ENCODE measurements around the gene KIAA1191.
A peak's percentile ranks its signal among the peaks of the same experiment; 100 is the strongest.

The KIAA1191 gene

DNA sequence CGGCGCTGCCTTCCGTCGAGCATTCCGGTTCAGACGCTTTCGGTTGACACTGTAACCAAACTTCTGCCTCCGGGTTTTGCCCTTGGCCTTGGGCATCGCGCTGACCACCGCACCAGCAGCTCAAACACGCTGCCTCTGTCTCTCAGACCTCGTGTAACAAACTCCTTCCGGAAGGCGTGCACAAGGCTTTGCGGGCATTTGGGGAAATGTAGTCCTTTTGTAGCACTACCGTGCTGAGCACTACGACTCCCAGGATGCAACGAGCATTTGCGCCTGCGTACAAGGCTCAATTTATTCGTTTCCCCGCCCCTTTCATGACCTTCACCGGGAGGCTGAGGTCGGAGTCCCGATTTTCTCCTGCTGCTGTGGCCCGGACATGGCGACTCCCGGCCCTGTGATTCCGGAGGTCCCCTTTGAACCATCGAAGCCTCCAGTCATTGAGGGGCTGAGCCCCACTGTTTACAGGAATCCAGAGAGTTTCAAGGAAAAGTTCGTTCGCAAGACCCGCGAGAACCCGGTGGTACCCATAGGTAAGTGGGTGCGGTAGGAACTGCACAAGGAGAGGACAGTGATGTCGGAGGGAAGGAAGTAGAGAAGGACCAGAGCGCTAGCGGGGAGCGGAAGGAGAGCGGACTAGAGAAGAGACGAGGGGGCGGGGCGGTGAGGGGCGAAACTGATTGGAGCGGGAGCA lies 27.0 kb upstream of the KIAA1191 start, which contains the start of the genes HIGD2A and NOP16:
TSS of gene HIGD2A (plus strand) at position 308 of the 691 bp plus-strand sequence. CDS start at position 377, 69 bp downstream.
TSS of gene NOP16 (minus strand) at position 155 of the 691 bp plus-strand sequence. CDS start at position 96, 59 bp downstream.
- DNase-seq = peak; percentile 95 to 97

DNA sequence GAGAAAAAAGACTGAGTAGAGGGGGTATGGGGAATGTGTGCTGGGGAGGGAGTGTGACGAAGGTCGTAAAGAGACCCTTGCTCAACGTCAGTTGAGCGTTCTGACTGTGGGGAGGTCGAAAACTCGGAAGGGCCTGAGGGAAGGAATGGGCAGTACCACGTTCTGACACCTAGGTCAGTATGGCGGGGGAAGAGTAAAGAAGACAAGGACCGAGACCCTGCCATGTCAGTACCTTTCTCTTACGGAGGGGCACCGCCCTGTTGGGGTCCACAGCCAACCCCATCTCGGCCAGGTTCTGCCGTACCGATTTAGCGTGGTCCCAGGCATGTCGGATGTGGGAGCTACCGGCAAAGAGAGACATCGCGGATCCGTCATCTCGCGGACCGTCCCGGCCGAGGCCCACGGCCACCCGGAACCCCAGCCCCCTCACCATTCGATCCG lies 26.5 kb upstream of the KIAA1191 start:
- DNase-seq = no peak

DNA sequence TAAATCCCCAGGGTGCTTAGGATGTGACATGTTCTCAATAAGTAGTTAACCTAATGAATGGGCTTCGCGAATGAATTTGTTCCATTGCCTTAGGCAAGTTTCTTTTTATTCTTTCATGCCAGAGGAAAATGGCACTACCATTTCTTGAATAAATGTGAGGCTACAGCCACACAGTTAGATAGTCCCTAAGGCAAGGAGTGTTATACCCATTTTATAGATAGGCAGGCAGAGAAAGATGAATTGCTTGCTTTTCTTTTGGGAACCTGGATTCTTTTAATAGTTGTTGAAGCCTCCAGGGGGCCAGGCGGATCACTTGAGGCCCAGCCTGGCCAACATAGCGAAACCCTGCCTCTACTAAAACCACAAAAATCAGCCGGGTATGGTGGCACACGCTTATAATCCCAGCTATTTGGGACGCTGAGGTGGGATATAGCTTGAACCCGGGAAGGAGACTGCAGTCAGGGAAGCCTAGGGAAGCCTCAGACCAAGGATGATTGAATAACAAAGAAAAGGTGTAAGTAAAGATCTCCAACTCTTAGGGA lies 25.9 kb upstream of the KIAA1191 start:
- no peak for DNase-seq

DNA sequence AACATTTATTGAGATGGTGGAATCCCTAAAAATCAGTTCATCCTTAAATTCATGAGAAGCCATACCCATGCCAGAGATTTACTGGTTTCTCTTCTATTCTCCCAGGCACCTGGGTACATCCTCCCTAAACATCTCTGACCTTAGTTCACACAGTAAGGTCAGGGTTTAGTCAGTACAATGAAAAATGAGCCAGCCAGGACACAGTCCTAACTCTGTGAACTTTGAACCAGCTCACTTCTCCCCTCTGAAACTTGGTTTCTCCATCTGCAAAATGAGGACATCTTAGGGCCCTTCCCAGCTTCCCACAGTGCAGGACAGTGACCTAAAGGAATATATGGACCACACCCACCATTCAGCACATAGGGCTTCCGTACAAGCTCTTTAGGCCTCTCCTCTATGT lies 24.9 kb upstream of the KIAA1191 start:
- DNase-seq = no peak

DNA sequence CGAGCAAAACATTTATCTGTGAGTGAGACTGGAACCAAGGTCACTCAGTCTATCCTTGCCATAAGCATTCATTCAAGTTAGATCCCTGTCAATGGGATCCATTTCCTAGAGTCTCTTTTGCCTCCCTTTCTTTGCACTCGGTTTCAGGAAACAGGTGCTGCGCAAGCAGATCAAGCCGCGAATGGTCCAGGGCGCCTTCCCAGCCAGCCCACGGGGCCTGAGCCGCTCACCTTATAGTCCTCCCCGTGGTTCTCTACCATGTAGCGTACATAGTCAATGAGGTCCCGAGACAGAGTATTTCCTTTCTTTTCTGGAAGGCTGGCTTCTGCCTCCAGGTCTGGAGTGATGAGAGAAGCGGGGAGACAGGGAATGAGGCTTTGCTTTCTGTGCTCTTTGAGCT lies 23.4 kb upstream of the KIAA1191 start:
- DNase-seq = no peak

DNA sequence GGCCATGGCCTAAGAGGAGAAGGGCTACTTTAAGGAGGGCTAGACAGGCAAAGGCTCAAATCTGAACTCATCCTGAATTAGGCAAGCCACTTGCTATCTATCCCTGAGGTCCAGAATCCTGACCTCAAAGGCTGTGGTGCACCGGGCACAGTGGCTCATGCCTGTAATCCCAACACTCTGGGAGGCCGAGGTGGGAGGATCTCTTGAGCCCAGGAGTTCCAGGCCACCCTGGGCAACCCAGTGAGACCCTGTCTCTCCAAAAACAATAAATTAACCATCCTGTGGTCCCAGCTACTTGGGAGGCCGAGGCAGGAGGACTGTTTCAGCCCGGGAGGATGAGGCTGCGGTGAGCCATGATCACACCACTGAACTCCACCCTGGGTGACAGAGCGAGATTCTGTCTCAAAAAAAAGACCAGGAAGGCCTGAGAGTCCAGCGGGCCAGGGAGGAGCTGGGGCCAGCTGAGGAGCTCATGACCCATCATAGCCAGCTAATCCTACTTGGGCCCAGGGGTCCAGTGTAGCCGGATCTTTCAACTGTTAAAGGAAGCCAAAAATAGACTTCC lies 22.9 kb upstream of the KIAA1191 start:
- DNase-seq = no peak

DNA sequence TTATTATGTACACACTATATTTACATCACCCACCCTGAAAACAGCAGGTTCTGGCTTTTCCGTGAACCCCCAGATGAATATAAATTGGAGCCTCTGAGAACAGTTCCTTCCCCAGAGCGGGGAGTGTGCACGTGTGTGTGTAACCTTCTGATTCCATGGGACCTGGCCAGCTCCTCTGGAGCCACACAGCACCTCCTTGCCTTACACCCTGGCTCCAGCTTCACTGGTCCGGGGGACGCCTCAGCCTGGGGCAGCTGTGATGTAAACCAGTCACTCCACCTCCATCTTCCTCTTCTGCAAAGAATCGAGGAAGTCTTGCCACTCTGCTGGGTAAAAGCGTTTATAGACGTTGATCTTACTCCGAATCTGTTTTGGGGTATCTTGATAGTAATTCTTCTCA lies 22.4 kb upstream of the KIAA1191 start:
- no peak for DNase-seq

DNA sequence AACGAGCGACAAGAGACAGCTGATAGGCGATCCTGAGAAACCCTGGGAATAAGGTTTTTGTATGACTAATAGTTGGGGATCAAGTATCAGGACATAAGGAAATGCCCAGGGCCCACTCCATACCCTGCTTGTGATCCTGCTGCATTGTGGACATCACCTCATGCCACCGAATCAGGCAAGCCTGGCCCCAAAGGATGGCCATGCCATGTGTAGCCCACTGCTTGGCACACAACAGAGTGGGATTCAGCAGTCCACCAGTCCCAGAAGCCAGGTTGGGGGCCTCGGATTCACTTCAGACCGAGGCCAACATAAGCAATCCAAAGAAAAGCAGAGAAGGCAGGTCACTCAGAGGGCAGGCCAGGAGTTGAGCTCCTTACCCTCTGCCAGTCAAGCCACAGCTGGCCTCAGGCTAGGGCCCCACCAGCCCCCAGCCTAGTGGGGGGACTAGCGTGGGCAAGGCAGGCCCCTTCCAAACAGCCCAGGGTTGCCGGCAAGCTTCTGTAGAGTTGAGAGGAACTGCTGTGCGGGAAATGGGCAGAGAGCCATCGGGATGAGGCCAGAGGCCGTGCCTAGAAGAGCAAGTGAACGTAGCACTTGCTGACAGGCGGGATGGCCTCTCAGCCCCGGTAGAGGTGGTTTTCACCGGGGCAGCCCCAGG lies 21.8 kb upstream of the KIAA1191 start:
- DNase-seq = no peak

DNA sequence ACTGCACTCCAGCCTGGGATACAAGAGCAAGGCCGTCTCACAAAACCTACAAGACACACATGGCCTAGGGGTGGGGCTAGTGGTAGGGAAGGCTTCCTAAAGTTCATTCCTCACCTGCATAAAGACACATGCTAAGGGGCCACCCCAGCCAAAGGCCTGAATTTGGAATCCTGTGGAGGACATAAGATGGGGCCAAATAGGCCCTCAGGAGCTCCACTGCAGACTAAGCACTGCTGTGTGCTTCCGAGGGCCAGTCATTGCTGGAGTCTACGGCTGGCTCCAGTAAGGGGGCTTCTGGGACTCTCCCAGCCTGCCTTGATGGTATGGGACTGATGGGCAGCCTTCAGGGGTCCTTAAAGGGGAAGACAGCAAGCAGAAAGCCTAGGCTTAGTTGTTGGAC lies 21.2 kb upstream of the KIAA1191 start:
- DNase-seq = no peak

DNA sequence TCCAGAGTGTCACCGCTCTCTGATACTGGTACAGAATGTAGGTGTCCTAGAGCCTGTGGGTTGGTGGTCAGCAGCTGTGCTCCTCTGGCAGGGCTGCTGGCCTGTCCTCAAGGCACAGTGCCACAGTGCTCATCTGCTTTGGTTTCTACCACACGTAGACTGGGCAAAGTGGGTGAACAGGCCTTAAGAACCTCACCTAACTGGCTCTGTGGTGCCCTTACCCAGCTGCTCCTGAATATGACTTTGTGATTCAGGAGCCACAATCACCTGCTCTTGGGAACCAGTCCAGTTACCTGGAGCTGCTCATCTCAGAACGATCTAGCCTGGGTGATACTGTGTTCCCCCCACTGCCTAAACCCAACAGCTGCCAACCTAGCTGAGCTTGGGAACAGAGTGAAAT lies 20.4 kb upstream of the KIAA1191 start:
- DNase-seq = no peak

DNA sequence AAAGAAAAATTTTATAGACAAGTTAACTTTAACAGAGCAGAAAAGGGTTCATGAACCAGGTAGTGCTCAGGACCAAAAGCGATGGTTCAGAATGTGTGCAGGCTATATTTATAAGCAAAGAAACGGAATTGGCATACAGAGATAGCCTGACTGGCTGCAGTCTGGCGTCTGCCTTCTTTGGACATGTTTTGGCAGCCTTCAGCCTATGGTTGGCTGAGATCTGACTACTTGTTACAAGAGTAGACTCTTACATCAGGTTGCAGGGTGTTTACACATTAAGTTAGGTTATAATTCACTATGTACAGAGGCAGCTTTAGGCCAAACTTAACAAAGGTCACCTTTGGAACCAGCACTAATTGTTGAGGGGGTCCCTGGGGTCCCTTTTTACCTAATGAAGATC lies 19.9 kb upstream of the KIAA1191 start:
- no peak for DNase-seq

DNA sequence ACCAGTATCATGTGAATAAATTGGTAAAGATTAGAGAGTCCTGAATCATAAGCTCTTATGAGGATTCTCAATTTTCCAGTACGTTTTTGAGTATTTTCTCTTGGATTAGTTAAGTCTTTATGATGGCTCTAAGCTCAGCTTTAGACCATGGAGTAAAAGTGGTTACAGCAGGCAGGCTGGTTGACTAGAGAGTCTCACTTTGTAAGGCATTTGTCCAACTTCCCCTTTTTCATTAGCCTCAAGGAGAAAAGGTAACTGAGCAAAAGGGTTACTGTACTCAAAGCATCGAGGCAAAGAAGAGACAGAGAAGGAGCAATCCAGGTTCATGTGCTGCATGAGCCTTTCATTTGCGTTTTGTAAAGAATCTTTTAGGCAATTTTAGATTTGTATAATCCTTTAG lies 18.3 kb upstream of the KIAA1191 start:
- DNase-seq = no peak

DNA sequence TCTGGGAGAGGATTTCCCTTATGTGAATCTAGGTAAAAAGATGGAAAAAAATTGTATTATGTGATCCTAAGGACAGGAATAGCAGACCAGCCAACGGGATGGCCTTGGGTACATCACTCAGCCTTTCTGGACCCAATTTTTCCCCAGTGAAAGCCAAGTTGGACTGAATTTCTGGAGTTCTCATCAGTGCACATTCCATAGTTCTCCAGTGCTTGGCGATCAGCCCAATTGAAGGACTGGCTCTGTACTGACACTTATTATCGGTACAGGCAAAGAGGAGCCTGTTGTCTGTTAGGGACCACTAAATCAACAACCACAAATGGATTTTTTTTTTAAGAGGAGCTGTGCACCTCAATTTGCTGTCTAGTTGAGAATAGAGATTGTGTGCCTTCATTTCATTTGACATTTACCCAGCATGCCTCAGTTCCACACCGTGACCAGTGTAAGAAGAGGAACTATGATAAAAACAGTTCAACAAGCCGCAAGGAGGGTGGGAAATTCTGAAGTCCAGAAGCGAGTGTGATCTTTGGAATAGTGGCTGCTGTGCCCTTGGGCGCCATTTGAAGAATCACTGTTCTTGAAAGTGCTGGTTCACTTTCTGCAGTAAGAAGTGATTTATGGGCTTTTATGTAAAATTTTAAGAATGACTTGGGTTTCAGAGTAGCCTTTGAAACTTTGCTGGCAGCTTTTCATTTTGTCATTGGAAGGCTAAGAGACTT lies 11.7 kb upstream of the KIAA1191 start:
- DNase-seq = no peak

DNA sequence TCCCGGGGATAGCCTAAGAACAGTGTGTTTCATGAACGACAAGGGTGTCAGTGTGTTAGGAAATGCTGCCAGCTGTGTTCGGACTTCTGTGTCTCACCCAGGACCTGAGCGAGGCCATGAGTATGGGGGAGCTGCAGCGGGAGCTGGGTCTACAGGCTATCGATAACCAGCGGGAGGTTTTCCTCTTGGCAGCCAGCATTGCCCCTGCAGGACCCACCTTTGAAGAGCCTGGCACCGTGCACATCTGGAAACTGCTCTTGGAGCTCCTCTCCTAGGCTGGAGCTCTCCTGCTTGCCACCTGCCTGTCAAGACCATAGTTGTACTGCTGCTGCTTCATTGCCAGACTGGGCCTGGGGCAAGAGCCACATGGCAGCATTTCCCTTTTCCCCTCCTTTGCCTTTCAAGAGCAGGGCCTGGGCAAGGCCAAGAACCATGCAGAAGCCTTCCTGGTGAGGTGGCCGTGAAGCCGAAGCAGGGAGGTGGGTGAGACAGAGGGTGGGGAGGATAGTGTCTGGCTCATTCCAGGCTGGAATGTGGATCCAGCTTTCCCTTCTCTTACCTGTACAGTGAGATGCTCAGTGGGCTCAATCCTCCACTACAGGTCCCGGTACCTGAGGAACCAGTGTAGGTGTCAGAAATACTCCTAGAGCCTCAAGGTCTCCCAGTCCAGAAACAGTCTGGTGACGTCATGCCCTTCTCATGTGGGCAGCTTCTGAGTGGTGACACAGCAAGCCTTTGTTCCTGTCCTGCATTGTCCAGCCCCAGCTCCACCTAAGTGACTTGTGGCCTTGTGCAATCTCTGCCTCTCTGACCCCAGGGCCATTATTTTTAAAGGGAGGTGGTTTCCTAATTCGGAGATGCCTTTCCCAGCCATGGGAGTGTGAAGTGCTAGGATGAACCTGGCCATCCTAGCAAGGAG lies 10.3 kb upstream of the KIAA1191 start:
- DNase-seq = no peak

DNA sequence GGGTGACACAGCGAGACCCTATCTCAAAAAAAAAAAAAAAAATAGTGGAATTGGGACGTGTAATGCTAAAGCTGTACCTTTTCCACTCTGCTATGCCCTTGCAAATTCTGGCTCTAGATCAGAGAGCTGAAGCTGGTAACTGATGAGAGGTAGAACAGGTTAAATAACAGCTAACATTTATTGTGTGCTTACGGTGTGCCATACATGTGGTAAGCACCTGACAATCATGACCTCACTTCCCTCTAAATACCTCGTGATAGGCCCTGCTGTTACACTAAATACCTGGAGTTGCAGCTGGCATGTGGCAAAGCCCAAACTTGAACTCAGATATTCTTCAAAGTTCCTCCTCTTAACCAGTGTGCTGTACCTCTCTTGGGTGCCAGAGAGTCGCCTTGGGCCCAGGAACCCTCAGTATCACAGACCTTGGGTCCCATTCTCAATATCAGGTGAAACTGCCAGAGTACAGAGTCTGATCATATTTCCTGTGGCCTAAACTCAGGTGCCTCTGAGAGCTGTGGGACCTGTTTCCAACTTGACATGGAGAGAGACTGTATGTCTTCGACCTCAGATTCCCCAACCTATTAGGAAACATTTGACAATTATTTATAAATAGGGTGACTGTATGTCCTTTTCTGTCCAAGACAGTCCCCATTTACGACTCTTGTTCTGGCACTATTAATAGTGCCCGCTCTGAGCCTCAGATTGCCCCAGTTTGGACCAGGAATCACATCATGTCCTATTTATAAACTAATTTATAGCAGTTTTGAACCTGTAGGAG lies 8.6 kb upstream of the KIAA1191 start:
- DNase-seq = no peak

DNA sequence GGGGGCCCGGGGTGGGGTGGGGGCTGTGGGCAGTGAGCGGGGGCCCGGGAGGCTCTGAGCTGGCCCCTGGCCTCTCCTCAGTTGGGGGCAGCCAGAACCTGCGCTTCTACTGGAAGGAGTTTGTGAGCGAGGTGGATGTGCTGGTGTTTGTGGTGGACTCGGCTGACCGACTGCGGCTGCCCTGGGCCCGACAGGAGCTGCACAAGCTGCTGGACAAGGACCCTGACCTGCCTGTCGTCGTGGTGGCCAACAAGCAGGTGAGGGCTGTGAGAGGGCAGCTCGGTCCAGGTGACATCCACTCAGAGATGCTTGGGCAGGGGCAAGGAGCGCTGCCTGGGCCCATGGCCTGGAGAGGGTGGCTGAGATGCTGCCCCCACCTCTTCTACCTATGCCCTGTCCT lies 7.2 kb upstream of the KIAA1191 start:
- no peak for DNase-seq

DNA sequence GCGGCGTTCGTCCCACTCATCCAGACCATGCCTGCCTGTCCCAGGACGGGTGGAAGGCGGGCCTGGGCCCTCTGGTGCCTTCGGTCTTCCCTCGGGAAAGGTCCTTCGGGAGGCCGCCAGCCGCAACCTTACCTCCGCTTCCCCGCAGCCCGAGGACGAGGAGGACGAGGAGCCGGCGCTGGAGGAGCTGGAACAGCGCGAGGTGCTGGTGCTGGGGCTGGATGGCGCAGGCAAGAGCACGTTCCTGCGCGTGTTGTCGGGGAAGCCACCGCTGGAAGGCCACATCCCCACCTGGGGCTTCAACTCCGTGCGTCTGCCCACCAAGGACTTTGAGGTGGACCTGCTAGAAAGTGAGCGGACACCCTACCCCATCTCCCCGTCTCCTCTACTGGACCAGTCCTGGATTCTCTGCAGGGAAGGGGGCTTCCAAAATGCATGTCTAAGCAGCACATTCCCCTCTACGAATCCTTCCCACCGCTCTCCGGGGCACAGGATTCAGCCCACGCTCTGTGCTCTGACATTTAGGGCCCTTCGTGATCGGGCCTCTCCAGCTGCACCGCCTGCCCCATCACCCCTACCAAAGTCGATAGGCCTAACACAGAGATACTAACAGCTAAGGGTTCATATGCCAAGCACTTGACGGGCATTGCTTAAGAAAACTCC lies 4.8 kb upstream of the KIAA1191 start:
- no peak for DNase-seq

DNA sequence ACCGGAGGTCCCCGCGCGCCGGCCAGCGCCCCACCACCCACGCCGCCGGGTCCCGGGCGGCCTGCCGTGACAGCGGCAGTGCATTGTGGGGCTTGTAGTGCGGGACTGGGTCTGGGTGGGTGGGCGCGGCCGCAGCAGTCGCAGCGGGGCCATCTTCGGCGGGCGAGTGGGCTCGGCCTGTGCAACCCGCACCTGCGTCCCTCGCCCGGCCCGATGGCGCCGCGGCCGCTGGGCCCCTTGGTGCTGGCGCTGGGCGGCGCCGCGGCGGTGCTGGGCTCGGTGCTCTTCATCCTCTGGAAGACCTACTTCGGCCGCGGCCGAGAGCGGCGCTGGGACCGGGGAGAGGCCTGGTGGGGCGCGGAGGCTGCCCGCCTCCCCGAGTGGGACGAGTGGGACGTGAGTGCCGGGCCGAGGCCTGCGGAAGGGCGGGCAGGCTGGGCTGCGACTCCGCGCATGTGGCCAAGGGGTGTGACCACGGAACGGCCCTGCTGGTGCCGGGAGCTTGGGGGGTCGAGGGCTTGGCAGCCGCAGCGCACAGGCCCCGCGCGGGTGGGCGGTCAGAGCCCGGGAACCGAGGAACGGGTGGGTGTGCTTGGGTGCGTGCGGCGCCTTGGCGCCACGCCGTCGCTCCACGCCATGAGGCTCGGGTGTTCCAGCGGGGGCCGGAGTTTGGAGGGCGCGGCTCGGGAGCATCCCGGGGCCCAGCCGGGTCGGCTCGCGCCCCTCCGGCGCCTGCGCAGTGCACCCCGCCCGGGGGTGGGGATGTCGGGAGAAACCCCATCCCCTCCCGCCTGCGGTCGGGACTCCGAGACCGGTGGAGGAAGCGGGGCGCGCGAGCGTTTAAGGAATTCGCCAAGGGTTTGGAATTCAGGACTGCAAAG lies 4.0 kb upstream of the KIAA1191 start, which contains the start of gene ARL10:
TSS of gene ARL10 (plus strand) at position 137 of the 881 bp plus-strand sequence. CDS start at position 214, 77 bp downstream.
- no peak for DNase-seq

DNA sequence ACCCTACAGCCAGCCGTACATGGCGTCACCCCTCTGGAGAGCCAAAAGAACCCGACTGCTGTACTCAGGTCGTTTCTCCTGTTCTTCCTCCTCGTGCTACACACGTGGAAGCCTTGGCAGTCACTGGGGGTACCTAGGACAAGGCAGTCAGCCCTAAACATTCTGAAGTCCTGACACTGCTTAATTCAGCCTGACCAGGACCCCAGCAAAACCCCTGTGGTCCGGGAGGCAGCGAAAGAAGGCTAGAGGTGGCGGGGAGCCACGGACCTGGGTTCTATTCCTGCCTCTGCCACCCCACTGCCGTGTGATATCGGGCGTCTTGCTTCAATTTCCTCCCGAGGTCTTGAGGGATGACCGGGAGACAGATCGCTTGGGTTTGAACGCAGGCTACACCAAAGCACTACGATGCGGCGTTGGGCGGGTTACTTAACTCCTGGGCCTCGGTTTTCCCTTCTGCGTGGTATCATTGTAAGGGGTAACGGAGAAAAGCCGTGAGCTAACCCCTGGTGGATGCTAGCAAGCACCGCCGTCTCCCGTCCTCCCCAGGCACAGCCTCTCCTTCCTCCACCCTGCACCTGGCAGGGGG lies 3.3 kb upstream of the KIAA1191 start:
- no peak for DNase-seq

Data from NCI-H187 (cell line).